ENCODE measurements around the gene ATP1B1. TPM values are rescaled to one million over a fixed set of nuclear protein-coding genes. Genes with fewer than 3 reads are reported as not detected.

ATP1B1 gene
- total and polyA plus RNA-seq, 2 of the 8 experiments (the other 6 are each of a cell fraction or from before 2014, with no cell fraction given) = 16.3 to 76.5 TPM

DNA sequence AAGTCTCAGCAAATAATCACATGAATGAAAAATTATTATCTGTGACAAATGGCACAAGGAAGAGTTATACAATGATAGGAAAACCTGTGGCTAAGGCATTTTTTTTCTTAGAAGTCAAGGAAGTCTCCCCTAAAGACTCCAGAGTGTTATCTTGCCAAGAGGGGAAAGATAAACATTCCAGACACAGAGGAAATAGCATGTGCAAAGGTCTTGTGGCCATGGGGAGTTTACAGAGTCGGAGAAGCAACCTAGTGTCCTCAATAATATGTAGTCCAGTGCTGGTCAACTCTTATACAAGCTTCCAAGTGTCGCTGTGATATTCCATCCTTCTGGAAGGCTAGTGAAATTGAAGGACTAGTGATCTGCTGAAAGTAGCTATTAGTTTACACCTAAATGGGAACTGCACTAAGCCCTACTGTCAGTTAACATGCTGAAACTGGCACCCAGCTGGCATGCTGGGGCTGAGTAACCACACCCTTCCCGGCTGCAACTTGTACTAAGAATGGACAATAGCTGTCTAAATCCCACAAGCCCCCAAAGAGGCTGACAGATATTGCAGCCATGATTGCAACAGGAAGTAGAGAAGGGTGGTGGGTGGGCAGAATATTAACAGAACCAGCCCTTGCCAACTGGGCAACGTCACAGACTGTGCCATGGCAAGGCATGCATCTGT is 11.5 kb upstream of the ATP1B1 start:
- Histone ChIP-seq H3K36me3 (ENCODE audit: control insufficient read depth in 2 of 4, insufficient read depth in 4 of 4, low read length in 3 of 4) (no peaks in the 10 kb centered on the region), H3K27ac (ENCODE audit: low read depth, low read length) (no peak overlapping the region), H3K23ac (ENCODE audit: insufficient read length) (no peak overlapping the region), H2BK12ac (ENCODE audit: low read depth, low read length) (no peak overlapping the region), H3K9me3 (ENCODE audit: insufficient read depth in 2 of 2, low read depth in 1 of 2, low read length in 1 of 2) (no peaks in the 10 kb centered on the region), H3K4me2 (ENCODE audit: insufficient read depth in 1 of 2, low read depth in 2 of 2, low read length in 2 of 2) (no peak overlapping the region), H3K27me3 (replicated peaks in 1 of 4; ENCODE audit: control insufficient read depth in 3 of 4, extremely low read depth in 1 of 4, insufficient read depth in 3 of 4, low read length in 3 of 4) (no peaks in the 10 kb centered on the region), H3K4me3 (ENCODE audit: extremely low read depth in 1 of 4, insufficient read depth in 2 of 4, low read depth in 3 of 4, low read length in 4 of 4) (no peak overlapping the region), H4K91ac (replicated peaks; ENCODE audit: insufficient read length, low read length) (no peak overlapping the region), H3K14ac (ENCODE audit: insufficient read length) (no peak overlapping the region), H3K56ac (replicated peaks; ENCODE audit: insufficient read length, low read depth, low read length) (no peak overlapping the region), H3K4ac (replicated peaks; ENCODE audit: insufficient read length, low read depth, low read length) (no peak overlapping the region), H3K79me1 (ENCODE audit: low read depth, low read length) (no peaks in the 10 kb centered on the region), H4K20me1 (replicated peaks in 1 of 2; ENCODE audit: control insufficient read depth in 1 of 2, insufficient read depth in 2 of 2, low read length in 2 of 2) (no peaks in the 10 kb centered on the region), H2AFZ (ENCODE audit: low read length) (no peak overlapping the region), H3K4me1 (replicated peaks in 1 of 4; ENCODE audit: control insufficient read depth in 3 of 4, insufficient read depth in 4 of 4, low read length in 3 of 4) (peaks cover 0 to 3% (median 0%) of the 10 kb centered on the region in 4 experiments; a peak in 1 of 7 replicates), H3K79me2 (ENCODE audit: control insufficient read depth in 1 of 2, insufficient read depth in 2 of 2, low read length in 2 of 2) (no peaks in the 10 kb centered on the region), H3K18ac (ENCODE audit: extremely low read depth, low read length) (no peak overlapping the region), H3K9ac (replicated peaks in 1 of 4; ENCODE audit: extremely low read depth in 1 of 4, low read depth in 3 of 4, low read length in 3 of 4) (no peak overlapping the region), H2BK20ac (ENCODE audit: low read length) (no peak overlapping the region), H4K5ac (ENCODE audit: insufficient read length, low read depth, low read length) (no peak overlapping the region), H2BK15ac (ENCODE audit: low read length) (no peak overlapping the region), H4K8ac (ENCODE audit: extremely low read depth, insufficient read depth, low read length) (no peak overlapping the region), H2BK120ac (replicated peaks; ENCODE audit: low read depth, low read length) (no peak overlapping the region), H2AK5ac (ENCODE audit: low read depth, low read length) (no peak overlapping the region), H2BK5ac (ENCODE audit: low read depth, low read length) (no peak overlapping the region), H3K23me2 (ENCODE audit: low read depth, low read length) (no peaks in the 10 kb centered on the region)
- ChIA-PET POLR2A (ENCODE audit: partially characterized antibody) (interaction anchor here (2.5 kb wide), 1 partner anchor 11 kb away, joined by 9 read pairs; no protein-coding TSS in a partner anchor), CTCF (ENCODE audit: partially characterized antibody) (interaction anchor here (1.1 to 1.7 kb wide), 5 partner anchors 15 to 339 kb away, joined by 3 to 4 read pairs (median 3); no protein-coding TSS in a partner anchor)
- DNase-seq (ENCODE audit: low read depth in 1 of 2, low spot score in 2 of 2) (no peak), FAIRE-seq (no peak)
- 94% methylated on average over 4 of the region's 4 CpGs; no CpG with 5 or more reads in 1 of the 2 experiments for WGBS, 2 experiments (ENCODE audit: extremely low coverage in 1 of 2, insufficient coverage in 1 of 2, insufficient read length in 1 of 2, insufficient replicate concordance in 2 of 2, low coverage in 1 of 2, low lambda C conversion rate in 2 of 2, missing lambda C conversion rate in 1 of 2)
- TF ChIP-seq TAF1 (IDR thresholded peaks at IDR 0.05; ENCODE audit: low read depth, low read length) = no peak
- no peak for TF ChIP-seq GTF2F1 (IDR thresholded peaks at IDR 0.05; ENCODE audit: borderline replicate concordance, low read depth, low read length)
- no peak for TF ChIP-seq KDM1A (IDR thresholded peaks at IDR 0.05; ENCODE audit: borderline replicate concordance, low read length)
- TF ChIP-seq EGR1 (IDR thresholded peaks at IDR 0.05; ENCODE audit: borderline replicate concordance, low read depth, low read length) = no peak
- no peak for TF ChIP-seq POLR2AphosphoS5 (IDR thresholded peaks at IDR 0.05; ENCODE audit: low read depth, low read length)

Data from H1 (cell line).